ENCODE data around the gene SLC52A1.
A peak's percentile ranks its signal among the peaks of the same experiment; 100 is the strongest.
"Not testable (repeated sequence)": the region's sequence is repeated elsewhere in the genome, so short reads cannot be mapped to it uniquely, and the experiment has no call there.

The SLC52A1 gene

GRCh38 chr17:5035315-5035714, at the start of gene SLC52A1:
TSS of gene SLC52A1 (minus strand) at chr17:5035426. CDS start at chr17:5034606, 820 bp downstream.
- DNase-seq, result no peak

- DNase-seq, result no peak
Measured at GRCh38 chr17:5080591-5080990, 45.4 kb upstream of the SLC52A1 start.

GRCh38 chr17:5078106-5079028, 43.1 kb upstream of the SLC52A1 start, which contains the start of gene ZFP3:
TSS of gene ZFP3 (plus strand) at chr17:5078467. CDS start at chr17:5091505, 13,038 bp downstream.
- DNase-seq, result peak; percentile 86

GRCh38 chr17:5077781-5078105, 42.5 kb upstream of the SLC52A1 start:
- DNase-seq, result no peak

- not testable (repeated sequence) for DNase-seq
Measured at GRCh38 chr17:5077275-5077674, 42.0 kb upstream of the SLC52A1 start.

- DNase-seq, result not testable (repeated sequence)
Measured at GRCh38 chr17:5075472-5075871, 40.2 kb upstream of the SLC52A1 start.

- DNase-seq, result no peak
Measured at GRCh38 chr17:5069724-5070123, 34.5 kb upstream of the SLC52A1 start.

GRCh38 chr17:5068236-5068635, 33.0 kb upstream of the SLC52A1 start:
- DNase-seq, result no peak

- no peak for DNase-seq
Measured at GRCh38 chr17:5065227-5065744, 30.1 kb upstream of the SLC52A1 start.

- no peak for DNase-seq
Measured at GRCh38 chr17:5055543-5055942, 20.3 kb upstream of the SLC52A1 start.

GRCh38 chr17:5050278-5050677, 15.1 kb upstream of the SLC52A1 start:
- no peak for DNase-seq

GRCh38 chr17:5049314-5049841, 14.2 kb upstream of the SLC52A1 start:
- no peak for DNase-seq

- DNase-seq, result no peak
Measured at GRCh38 chr17:5047446-5047845, 12.2 kb upstream of the SLC52A1 start.

- DNase-seq, result no peak
Measured at GRCh38 chr17:5045496-5045895, 10.3 kb upstream of the SLC52A1 start.

- no peak for DNase-seq
Measured at GRCh38 chr17:5044630-5045029, 9.4 kb upstream of the SLC52A1 start.

GRCh38 chr17:5043524-5043923, 8.3 kb upstream of the SLC52A1 start:
- no peak for DNase-seq

- no peak for DNase-seq
Measured at GRCh38 chr17:5042157-5043022, 7.2 kb upstream of the SLC52A1 start.

GRCh38 chr17:5034651-5035050, 575 bp downstream of the SLC52A1 start:
- no peak for DNase-seq

- DNase-seq, result no peak
Measured at GRCh38 chr17:5034063-5034462, 1.2 kb downstream of the SLC52A1 start.

GRCh38 chr17:5033352-5034015, 1.7 kb downstream of the SLC52A1 start:
- no peak for DNase-seq

GRCh38 chr17:5032865-5033264, 2.4 kb downstream of the SLC52A1 start:
- no peak for DNase-seq

GRCh38 chr17:5031365-5032082, 3.7 kb downstream of the SLC52A1 start:
- DNase-seq, result peak; percentile 46
